HG03139 (cell line): ENCODE data around the gene BBS2.
"Not testable (repeated sequence)": the region's sequence is repeated elsewhere in the genome, so short reads cannot be mapped to it uniquely, and the experiment has no call there.

Experiments
- ATAC-seq: cut with Tn5 transposase; IDR thresholded peaks from one replicate; pipeline ENCODE4 v1.9.1; 2021; ENCODE audit not compliant: unreplicated experiment

BBS2 gene

GRCh38 chr16:56525236-56525635, 5.4 kb upstream of the BBS2 start:
- no peak for ATAC-seq

- ATAC-seq: no peak
Measured at GRCh38 chr16:56520251-56520577, 390 bp upstream of the BBS2 start.

- no peak for ATAC-seq
Measured at GRCh38 chr16:56518425-56518824, 1.4 kb downstream of the BBS2 start.

GRCh38 chr16:56517206-56517605, 2.6 kb downstream of the BBS2 start:
- no peak for ATAC-seq

- ATAC-seq: no peak
Measured at GRCh38 chr16:56515665-56516064, 4.2 kb downstream of the BBS2 start.

GRCh38 chr16:56514845-56515244, 5.0 kb downstream of the BBS2 start:
- ATAC-seq: no peak

GRCh38 chr16:56513972-56514371, 5.9 kb downstream of the BBS2 start:
- no peak for ATAC-seq

GRCh38 chr16:56513091-56513490, 6.7 kb downstream of the BBS2 start:
- ATAC-seq: no peak

- ATAC-seq: no peak
Measured at GRCh38 chr16:56512025-56512424, 7.8 kb downstream of the BBS2 start.

- ATAC-seq: no peak
Measured at GRCh38 chr16:56510544-56510943, 9.3 kb downstream of the BBS2 start.

GRCh38 chr16:56506941-56507340, 12.9 kb downstream of the BBS2 start:
- no peak for ATAC-seq

- ATAC-seq: no peak
Measured at GRCh38 chr16:56505181-56505580, 14.6 kb downstream of the BBS2 start.

GRCh38 chr16:56493815-56494214, 26.0 kb downstream of the BBS2 start:
- ATAC-seq: no peak

GRCh38 chr16:56493126-56493525, 26.7 kb downstream of the BBS2 start:
- ATAC-seq: no peak

- ATAC-seq: no peak
Measured at GRCh38 chr16:56491657-56492261, 28.1 kb downstream of the BBS2 start.

- ATAC-seq: not testable (repeated sequence)
Measured at GRCh38 chr16:56488868-56489267, 31.0 kb downstream of the BBS2 start.

- ATAC-seq: no peak
Measured at GRCh38 chr16:56488035-56488434, 31.8 kb downstream of the BBS2 start.

GRCh38 chr16:56483394-56483793, 36.4 kb downstream of the BBS2 start:
- no peak for ATAC-seq

- ATAC-seq: no peak
Measured at GRCh38 chr16:56482683-56483236, 37.1 kb downstream of the BBS2 start.

GRCh38 chr16:56481468-56482122, 38.2 kb downstream of the BBS2 start:
- ATAC-seq: no peak

- ATAC-seq: no peak
Measured at GRCh38 chr16:56480776-56481467, 38.9 kb downstream of the BBS2 start.

- ATAC-seq: no peak
Measured at GRCh38 chr16:56479469-56479868, 40.4 kb downstream of the BBS2 start.
